Natural killer cell (primary cell): ENCODE measurements around the gene RELN. TPM values are rescaled to one million over a fixed set of nuclear protein-coding genes. Genes with fewer than 3 reads are reported as not detected.

ENCODE experiments used
- ATAC-seq, 3 donors: fragments of 150-1000 bp in 2 of 3; fragments of 200-7000 bp in 1 of 3; cut with Tn5 transposase; 1 replicate in 1 of 3; 2 replicates in 2 of 3; pipeline ENCODE4 v1.10.0; 2021; ENCODE audit warnings: mild to moderate bottlenecking in 2 of 3, moderate library complexity in 2 of 3
- DNase-seq, 2 donors: peaks; one replicate each; pipeline versions ENCODE4 v3.0.0 to v3.0.0-alpha.2; 2013 to 2021; ENCODE audit warnings: mixed read lengths in 1 of 2
- H3K27ac ChIP-seq: one replicate; pipeline ENCODE4 v1.5.1; 2013; ENCODE audit warnings: mild to moderate bottlenecking, low read length
- H3K27me3 ChIP-seq: one replicate; pipeline ENCODE4 v1.6.1; 2013; ENCODE audit warnings: low read length; ENCODE audit not compliant: control insufficient read depth, insufficient read depth
- H3K36me3 ChIP-seq: one replicate; pipeline ENCODE4 v1.6.1; 2013; ENCODE audit warnings: low read length; ENCODE audit not compliant: control insufficient read depth, insufficient read depth
- H3K4me1 ChIP-seq: one replicate; pipeline ENCODE4 v1.6.1; 2013; ENCODE audit warnings: low read length; ENCODE audit not compliant: control insufficient read depth, insufficient read depth
- H3K4me3 ChIP-seq: one replicate; pipeline ENCODE4 v1.5.1; 2013; ENCODE audit warnings: low read length
- H3K9me3 ChIP-seq: one replicate; pipeline ENCODE4 v1.6.1; 2013; ENCODE audit warnings: low read length; ENCODE audit not compliant: control insufficient read depth, insufficient read depth
- H3K27ac Mint-ChIP-seq, 2 donors: one replicate each; pipeline ENCODE4 v1.8.0; 2022; ENCODE audit warnings: mild to moderate bottlenecking in 2 of 2, mixed read lengths in 2 of 2, moderate library complexity in 1 of 2
- H3K27me3 Mint-ChIP-seq, 2 donors: one replicate each; pipeline ENCODE4 v1.8.0; 2022; ENCODE audit warnings: low read depth in 2 of 2, mixed read lengths in 2 of 2
- H3K36me3 Mint-ChIP-seq: one replicate; pipeline ENCODE4 v1.8.0; 2022; ENCODE audit warnings: mixed read lengths
- H3K4me1 Mint-ChIP-seq, 2 donors: one replicate each; pipeline ENCODE4 v1.8.0; 2022; ENCODE audit warnings: mixed read lengths in 2 of 2
- H3K4me3 Mint-ChIP-seq: one replicate; pipeline ENCODE4 v1.8.0; 2022; ENCODE audit warnings: mild to moderate bottlenecking, moderate library complexity, mixed read lengths
- H3K9me3 Mint-ChIP-seq, 2 donors: one replicate each; pipeline ENCODE4 v1.8.0; 2022; ENCODE audit warnings: mixed read lengths in 2 of 2
- CTCF ChIP-seq: fragments of 200-600 bp; IDR thresholded peaks from one replicate; pipeline ENCODE4 v1.8.0; 2022; ENCODE audit warnings: antibody characterized with exemption
- whole genome bisulfite sequencing: methylation state at CpG from one replicate; pipeline ENCODE4 v1.1.7; 2013; ENCODE audit warnings: missing lambda C conversion rate; ENCODE audit not compliant: insufficient coverage; 5-methylcytosine and 5-hydroxymethylcytosine counted together
- intact Hi-C: fragments of 100-400 bp; cut with micrococcal nuclease; formaldehyde crosslinking; loops from one replicate; pipeline ENCODE4 v1.14.2; 2022
- total RNA-seq, 4 donors: library from RNA; stranded (reverse); fragments of 120-200 nt in 1 of 4; gene quantifications; one replicate each; pipeline versions ENCODE4 v1.2.3 to v1.2.4, GENCODE V29; 2013 to 2022

Gene RELN
- total RNA-seq, 3 donors from 2014 or later (not counting 1 experiment from before 2014, with no cell fraction given), result not detected

GRCh38 chr7:103630318-103630717 is 359.1 kb downstream of the RELN start:
- Histone ChIP-seq H3K9me3 (no peaks in the 10 kb centered on the region), H3K27ac (no peak overlapping the region), H3K27me3 (no peaks in the 10 kb centered on the region), H3K4me3 (no peak overlapping the region), H3K36me3 (no peaks in the 10 kb centered on the region), H3K4me1 (no peaks in the 10 kb centered on the region)
- no peak for DNase-seq
- Mint-ChIP-seq H3K4me1 (no peaks in the 10 kb centered on the region), H3K36me3 (no peaks in the 10 kb centered on the region), H3K27me3 (no peaks in the 10 kb centered on the region), H3K9me3 (no peaks in the 10 kb centered on the region), H3K27ac (no peak overlapping the region), H3K4me3 (no peak overlapping the region)
- intact Hi-C loops, result no loop called here
- no peak for TF ChIP-seq CTCF
- ATAC-seq, result no peak
- WGBS, result 70% methylated on average over 2 of the region's 2 CpGs

GRCh38 chr7:103628742-103629141 is 360.7 kb downstream of the RELN start:
- Mint-ChIP-seq H3K9me3 (no peaks in the 10 kb centered on the region), H3K27me3 (no peaks in the 10 kb centered on the region), H3K4me3 (no peak overlapping the region), H3K36me3 (no peaks in the 10 kb centered on the region), H3K4me1 (no peaks in the 10 kb centered on the region), H3K27ac (no peak overlapping the region)
- WGBS, result 89% methylated on average over 2 of the region's 2 CpGs
- no peak for ATAC-seq
- no peak overlapping the region for H3K4me3 ChIP-seq
- H3K36me3 ChIP-seq, result no peaks in the 10 kb centered on the region
- DNase-seq, result no peak
- H3K27me3 ChIP-seq, result no peaks in the 10 kb centered on the region
- H3K27ac ChIP-seq, result no peak overlapping the region
- no peak for TF ChIP-seq CTCF
- H3K9me3 ChIP-seq, result no peaks in the 10 kb centered on the region
- no peaks in the 10 kb centered on the region for H3K4me1 ChIP-seq
- intact Hi-C loops, result no loop called here

GRCh38 chr7:103626776-103627175 is 362.7 kb downstream of the RELN start:
- no peak overlapping the region for H3K4me3 Mint-ChIP-seq
- no peaks in the 10 kb centered on the region for H3K27me3 Mint-ChIP-seq
- H3K27ac Mint-ChIP-seq, result no peak overlapping the region
- intact Hi-C loops, result no loop called here
- no peaks in the 10 kb centered on the region for H3K9me3 Mint-ChIP-seq
- Histone ChIP-seq H3K36me3 (no peaks in the 10 kb centered on the region), H3K27me3 (no peaks in the 10 kb centered on the region), H3K4me1 (no peaks in the 10 kb centered on the region), H3K9me3 (no peaks in the 10 kb centered on the region), H3K4me3 (no peak overlapping the region), H3K27ac (no peak overlapping the region)
- no peak for TF ChIP-seq CTCF
- no peaks in the 10 kb centered on the region for H3K4me1 Mint-ChIP-seq
- ATAC-seq, result no peak
- H3K36me3 Mint-ChIP-seq, result no peaks in the 10 kb centered on the region
- WGBS, result 88% methylated on average over 1 of the region's 1 CpG
- no peak for DNase-seq

GRCh38 chr7:103622274-103622673 is 367.2 kb downstream of the RELN start:
- Histone ChIP-seq H3K4me1 (no peaks in the 10 kb centered on the region), H3K27ac (no peak overlapping the region), H3K9me3 (no peaks in the 10 kb centered on the region), H3K4me3 (no peak overlapping the region), H3K27me3 (no peaks in the 10 kb centered on the region), H3K36me3 (no peaks in the 10 kb centered on the region)
- no peaks in the 10 kb centered on the region for H3K27me3 Mint-ChIP-seq
- intact Hi-C loops, result no loop called here
- ATAC-seq (no peak), DNase-seq (no peak)
- no peaks in the 10 kb centered on the region for H3K36me3 Mint-ChIP-seq
- TF ChIP-seq CTCF, result no peak
- peaks cover 0 to 2% of the 10 kb centered on the region in 2 donors for H3K9me3 Mint-ChIP-seq
- H3K4me3 Mint-ChIP-seq, result no peak overlapping the region
- no peaks in the 10 kb centered on the region for H3K4me1 Mint-ChIP-seq
- no peak overlapping the region for H3K27ac Mint-ChIP-seq
